A673 (cell line): ENCODE data around the gene CYP4Z1.
"Not testable (repeated sequence)": the region's sequence is repeated elsewhere in the genome, so short reads cannot be mapped to it uniquely, and the experiment has no call there.

Experiments used
- CTCF ChIP-seq: fragments of 300-800, 200-600 bp; sonication (generic); conservative IDR thresholded peaks from 2 replicates; pipeline ENCODE4 v1.5.1; 2017; ENCODE audit warnings: low read depth, mild to moderate bottlenecking, antibody characterized with exemption, low read length, moderate library complexity, mixed read lengths
- EZH2 ChIP-seq: fragments of 200-600 bp; sonication (generic); IDR thresholded peaks from 2 replicates; pipeline ENCODE4 v1.6.1; 2017; ENCODE audit warnings: borderline replicate concordance, low read depth, mild to moderate bottlenecking, mixed read lengths, antibody characterized with exemption, low read length; ENCODE audit not compliant: poor library complexity, severe bottlenecking

DNA sequence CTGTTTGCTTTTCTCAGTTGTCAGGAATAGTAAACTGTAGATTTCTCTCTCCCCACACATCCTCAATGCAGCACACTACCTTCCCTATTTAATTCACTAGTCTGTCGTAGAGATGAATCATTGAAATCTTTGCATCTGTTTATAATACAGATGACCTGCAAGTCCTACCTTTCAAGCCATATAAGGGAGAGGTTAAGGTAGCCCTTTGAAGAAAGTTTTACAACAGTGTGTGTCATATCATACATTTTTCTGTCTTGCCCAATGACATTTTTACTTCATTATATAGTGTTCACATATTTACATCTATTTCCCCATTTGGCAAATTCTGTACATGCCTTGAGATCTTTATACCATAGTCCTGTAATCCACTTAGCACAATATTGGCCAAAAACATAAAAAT is 79.5 kb downstream of the CYP4Z1 start:
- TF ChIP-seq CTCF, EZH2: not testable (repeated sequence)
